ENCODE results near the gene HNRNPC.

GRCh38 chr14:21202463-21203358 lies 66.5 kb downstream of the HNRNPC start:
- TF ChIP-seq MAX (IDR thresholded peaks at IDR 0.05) (no peak), REST (IDR thresholded peaks at IDR 0.05; ENCODE audit: low read depth) (no peak), POLR2AphosphoS5 (IDR thresholded peaks at IDR 0.05; ENCODE audit: low read depth, low read length) (no peak), POLR2A (IDR thresholded peaks at IDR 0.05; ENCODE audit: borderline replicate concordance, extremely low read depth, insufficient read depth, insufficient read length) (no peak), TCF7L2 (IDR thresholded peaks at IDR 0.05; ENCODE audit: borderline replicate concordance, extremely low read depth, insufficient read depth, insufficient read length) (no peak), FOSL1 (IDR thresholded peaks at IDR 0.05; ENCODE audit: low read depth) (no peak)
- TF ChIP-seq, protein P1, sequence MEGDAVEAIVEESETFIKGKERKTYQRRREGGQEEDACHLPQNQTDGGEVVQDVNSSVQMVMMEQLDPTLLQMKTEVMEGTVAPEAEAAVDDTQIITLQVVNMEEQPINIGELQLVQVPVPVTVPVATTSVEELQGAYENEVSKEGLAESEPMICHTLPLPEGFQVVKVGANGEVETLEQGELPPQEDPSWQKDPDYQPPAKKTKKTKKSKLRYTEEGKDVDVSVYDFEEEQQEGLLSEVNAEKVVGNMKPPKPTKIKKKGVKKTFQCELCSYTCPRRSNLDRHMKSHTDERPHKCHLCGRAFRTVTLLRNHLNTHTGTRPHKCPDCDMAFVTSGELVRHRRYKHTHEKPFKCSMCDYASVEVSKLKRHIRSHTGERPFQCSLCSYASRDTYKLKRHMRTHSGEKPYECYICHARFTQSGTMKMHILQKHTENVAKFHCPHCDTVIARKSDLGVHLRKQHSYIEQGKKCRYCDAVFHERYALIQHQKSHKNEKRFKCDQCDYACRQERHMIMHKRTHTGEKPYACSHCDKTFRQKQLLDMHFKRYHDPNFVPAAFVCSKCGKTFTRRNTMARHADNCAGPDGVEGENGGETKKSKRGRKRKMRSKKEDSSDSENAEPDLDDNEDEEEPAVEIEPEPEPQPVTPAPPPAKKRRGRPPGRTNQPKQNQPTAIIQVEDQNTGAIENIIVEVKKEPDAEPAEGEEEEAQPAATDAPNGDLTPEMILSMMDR (IDR thresholded peaks at IDR 0.05 in 2 of 3, conservative IDR thresholded peaks at IDR 0.05 in 1 of 3; ENCODE audit: borderline replicate concordance in 1 of 3, insufficient read depth in 1 of 3, low read depth in 2 of 3, low read length in 2 of 3): no peak

All from HCT116 (cell line).